Measurements from ENCODE around the gene SDK2. TPM values are rescaled to one million over a fixed set of nuclear protein-coding genes. Genes with fewer than 3 reads are reported as not detected.
"Not testable (repeated sequence)": the region's sequence is repeated elsewhere in the genome, so short reads cannot be mapped to it uniquely, and the experiment has no call there.

Gene SDK2
- total and polyA plus RNA-seq, 5 donors from 2014 or later = 0.02 to 0.59 (median 0.02) TPM; not detected in 2

- no peaks in the 10 kb centered on the region for H3K4me1 ChIP-seq (ENCODE audit: control insufficient read depth, insufficient read depth, low read length, poor library complexity, severe bottlenecking)
- no peak overlapping the region for H3K4me3 Mint-ChIP-seq
- DNase-seq = no peak
- H3K27me3 Mint-ChIP-seq = peaks cover 8% of the 10 kb centered on the region
- no peak for ATAC-seq (ENCODE audit: low read depth in 2 of 2)
- H3K9me3 Mint-ChIP-seq = peaks cover 0 to 3% (median 0%) of the 10 kb centered on the region in 7 donors
- H3K27me3 ChIP-seq (ENCODE audit: control insufficient read depth, insufficient read depth, low read length) = no peaks in the 10 kb centered on the region
- H3K4me1 Mint-ChIP-seq = no peaks in the 10 kb centered on the region
- H3K36me3 ChIP-seq (ENCODE audit: control insufficient read depth, insufficient read depth, low read length) = no peaks in the 10 kb centered on the region
- H3K9me3 ChIP-seq (ENCODE audit: control insufficient read depth in 2 of 2, low read length in 2 of 2) = no peaks in the 10 kb centered on the region
- no peak overlapping the region for H3K4me3 ChIP-seq (ENCODE audit: low read depth, low read length)
- no peak overlapping the region for H3K27ac Mint-ChIP-seq
- H3K27ac ChIP-seq (ENCODE audit: insufficient read depth, low read length, poor library complexity, severe bottlenecking) = no peak overlapping the region
- no peaks in the 10 kb centered on the region for H3K36me3 Mint-ChIP-seq
These were observed 325.4 kb downstream of the SDK2 start for GRCh38 chr17:73318836-73319235.

GRCh38 chr17:73318427-73318813, 325.8 kb downstream of the SDK2 start:
- DNase-seq (no peak), ATAC-seq (ENCODE audit: low read depth in 2 of 2) (no peak)
- Histone ChIP-seq H3K9me3 (ENCODE audit: control insufficient read depth in 2 of 2, low read length in 2 of 2) (no peaks in the 10 kb centered on the region), H3K36me3 (ENCODE audit: control insufficient read depth, insufficient read depth, low read length) (no peaks in the 10 kb centered on the region), H3K27ac (ENCODE audit: insufficient read depth, low read length, poor library complexity, severe bottlenecking) (no peak overlapping the region), H3K27me3 (ENCODE audit: control insufficient read depth, insufficient read depth, low read length) (no peaks in the 10 kb centered on the region), H3K4me3 (ENCODE audit: low read depth, low read length) (no peak overlapping the region), H3K4me1 (ENCODE audit: control insufficient read depth, insufficient read depth, low read length, poor library complexity, severe bottlenecking) (no peaks in the 10 kb centered on the region)
- H3K4me3 Mint-ChIP-seq = no peak overlapping the region
- H3K27ac Mint-ChIP-seq = no peak overlapping the region
- H3K36me3 Mint-ChIP-seq = no peaks in the 10 kb centered on the region
- peaks cover 0 to 1% (median under 1%) of the 10 kb centered on the region in 4 donors for H3K4me1 Mint-ChIP-seq
- H3K27me3 Mint-ChIP-seq = peaks cover 11% of the 10 kb centered on the region
- peaks cover 0 to 2% (median 0%) of the 10 kb centered on the region in 7 donors for H3K9me3 Mint-ChIP-seq

- H3K9me3 Mint-ChIP-seq = peaks cover 0 to 1% (median 0%) of the 10 kb centered on the region in 7 donors
- no peaks in the 10 kb centered on the region for H3K36me3 Mint-ChIP-seq
- no peak overlapping the region for H3K4me3 ChIP-seq (ENCODE audit: low read depth, low read length)
- DNase-seq = no peak
- peak overlapping the region in 1 of 3 donors; percentile 44 for H3K27ac Mint-ChIP-seq
- H3K27me3 ChIP-seq (ENCODE audit: control insufficient read depth, insufficient read depth, low read length) = no peaks in the 10 kb centered on the region
- H3K9me3 ChIP-seq (ENCODE audit: control insufficient read depth in 2 of 2, low read length in 2 of 2) = no peaks in the 10 kb centered on the region
- peaks cover 14% of the 10 kb centered on the region for H3K27me3 Mint-ChIP-seq
- no peak overlapping the region for H3K4me3 Mint-ChIP-seq
- no peaks in the 10 kb centered on the region for H3K4me1 ChIP-seq (ENCODE audit: control insufficient read depth, insufficient read depth, low read length, poor library complexity, severe bottlenecking)
- no peaks in the 10 kb centered on the region for H3K36me3 ChIP-seq (ENCODE audit: control insufficient read depth, insufficient read depth, low read length)
- peaks cover 0 to 2% (median 1%) of the 10 kb centered on the region in 4 donors for H3K4me1 Mint-ChIP-seq
- H3K27ac ChIP-seq (ENCODE audit: insufficient read depth, low read length, poor library complexity, severe bottlenecking) = no peak overlapping the region
- ATAC-seq (ENCODE audit: low read depth in 2 of 2) = no peak
These were observed 326.5 kb downstream of the SDK2 start for GRCh38 chr17:73317513-73318426.

GRCh38 chr17:73316919-73317505, 327.2 kb downstream of the SDK2 start:
- no peaks in the 10 kb centered on the region for H3K9me3 ChIP-seq (ENCODE audit: control insufficient read depth in 2 of 2, low read length in 2 of 2)
- no peaks in the 10 kb centered on the region for H3K36me3 ChIP-seq (ENCODE audit: control insufficient read depth, insufficient read depth, low read length)
- Mint-ChIP-seq H3K9me3 (peaks cover 0 to 1% (median 0%) of the 10 kb centered on the region in 7 donors), H3K27me3 (peaks cover 14% of the 10 kb centered on the region), H3K4me3 (no peak overlapping the region), H3K36me3 (no peaks in the 10 kb centered on the region), H3K27ac (peak overlapping the region in 1 of 3 donors; percentile 44), H3K4me1 (peaks cover 0 to 2% (median 1%) of the 10 kb centered on the region in 4 donors)
- no peak overlapping the region for H3K27ac ChIP-seq (ENCODE audit: insufficient read depth, low read length, poor library complexity, severe bottlenecking)
- no peaks in the 10 kb centered on the region for H3K27me3 ChIP-seq (ENCODE audit: control insufficient read depth, insufficient read depth, low read length)
- DNase-seq (no peak), ATAC-seq (ENCODE audit: low read depth in 2 of 2) (no peak)
- peaks cover 6% of the 10 kb centered on the region for H3K4me1 ChIP-seq (ENCODE audit: control insufficient read depth, insufficient read depth, low read length, poor library complexity, severe bottlenecking)
- H3K4me3 ChIP-seq (ENCODE audit: low read depth, low read length) = no peak overlapping the region

GRCh38 chr17:73315471-73315870, 328.8 kb downstream of the SDK2 start:
- DNase-seq (no peak), ATAC-seq (ENCODE audit: low read depth in 2 of 2) (no peak)
- no peaks in the 10 kb centered on the region for H3K27me3 ChIP-seq (ENCODE audit: control insufficient read depth, insufficient read depth, low read length)
- H3K36me3 ChIP-seq (ENCODE audit: control insufficient read depth, insufficient read depth, low read length) = no peaks in the 10 kb centered on the region
- H3K4me3 ChIP-seq (ENCODE audit: low read depth, low read length) = no peak overlapping the region
- H3K9me3 ChIP-seq (ENCODE audit: control insufficient read depth in 2 of 2, low read length in 2 of 2) = no peaks in the 10 kb centered on the region
- Mint-ChIP-seq H3K36me3 (no peaks in the 10 kb centered on the region), H3K4me1 (peaks cover 0 to 5% (median 1%) of the 10 kb centered on the region in 4 donors), H3K9me3 (peaks cover 0 to 1% (median 0%) of the 10 kb centered on the region in 7 donors), H3K27ac (no peak overlapping the region), H3K27me3 (peaks cover 8% of the 10 kb centered on the region), H3K4me3 (no peak overlapping the region)
- H3K4me1 ChIP-seq (ENCODE audit: control insufficient read depth, insufficient read depth, low read length, poor library complexity, severe bottlenecking) = peaks cover 16% of the 10 kb centered on the region
- H3K27ac ChIP-seq (ENCODE audit: insufficient read depth, low read length, poor library complexity, severe bottlenecking) = no peak overlapping the region

GRCh38 chr17:73313526-73314127, 330.6 kb downstream of the SDK2 start:
- Mint-ChIP-seq H3K27ac (peak overlapping the region in 1 of 3 donors; percentile 77), H3K4me1 (peaks cover 0 to 17% (median 7%) of the 10 kb centered on the region in 4 donors), H3K4me3 (peak overlapping the region; percentile 13 to 81 (median 70)), H3K9me3 (peaks cover 0 to 1% (median 0%) of the 10 kb centered on the region in 7 donors), H3K27me3 (peaks cover 17% of the 10 kb centered on the region), H3K36me3 (no peaks in the 10 kb centered on the region)
- DNase-seq = no peak
- peaks cover 24% of the 10 kb centered on the region for H3K4me1 ChIP-seq (ENCODE audit: control insufficient read depth, insufficient read depth, low read length, poor library complexity, severe bottlenecking)
- no peak overlapping the region for H3K4me3 ChIP-seq (ENCODE audit: low read depth, low read length)
- H3K36me3 ChIP-seq (ENCODE audit: control insufficient read depth, insufficient read depth, low read length) = no peaks in the 10 kb centered on the region
- no peak for ATAC-seq (ENCODE audit: low read depth in 2 of 2)
- H3K9me3 ChIP-seq (ENCODE audit: control insufficient read depth in 2 of 2, low read length in 2 of 2) = no peaks in the 10 kb centered on the region
- H3K27ac ChIP-seq (ENCODE audit: insufficient read depth, low read length, poor library complexity, severe bottlenecking) = no peak overlapping the region
- H3K27me3 ChIP-seq (ENCODE audit: control insufficient read depth, insufficient read depth, low read length) = no peaks in the 10 kb centered on the region

GRCh38 chr17:73312887-73313286, 331.4 kb downstream of the SDK2 start:
- H3K4me1 ChIP-seq (ENCODE audit: control insufficient read depth, insufficient read depth, low read length, poor library complexity, severe bottlenecking) = peaks cover 24% of the 10 kb centered on the region
- H3K36me3 Mint-ChIP-seq; H3K27ac ChIP-seq (ENCODE audit: insufficient read depth, low read length, poor library complexity, severe bottlenecking): not testable (repeated sequence)

More at GRCh38 chr17:73312887-73313286, 331.4 kb downstream of the SDK2 start:
- Mint-ChIP-seq H3K4me3 (peak overlapping the region; percentile 78 to 88 (median 82)), H3K27me3 (peaks cover 21% of the 10 kb centered on the region), H3K4me1 (peaks cover 0 to 17% (median 7%) of the 10 kb centered on the region in 4 donors)
- not testable (repeated sequence) for H3K9me3 Mint-ChIP-seq; DNase-seq; H3K9me3 ChIP-seq (ENCODE audit: control insufficient read depth in 2 of 2, low read length in 2 of 2); H3K4me3 ChIP-seq (ENCODE audit: low read depth, low read length); H3K27me3 ChIP-seq (ENCODE audit: control insufficient read depth, insufficient read depth, low read length); ATAC-seq (ENCODE audit: low read depth in 2 of 2); H3K36me3 ChIP-seq (ENCODE audit: control insufficient read depth, insufficient read depth, low read length); H3K27ac Mint-ChIP-seq
